GM23248 (cell line): ENCODE measurements around the gene ADGRV1. TPM values are rescaled to one million over a fixed set of nuclear protein-coding genes. Genes with fewer than 3 reads are reported as not detected.
A peak's percentile ranks its signal among the peaks of the same experiment; 100 is the strongest.

Experiments
- DNase-seq: peaks from one replicate; pipeline ENCODE4 v3.0.0-alpha.2; 2015
- H2AFZ ChIP-seq: fragments of 200-600 bp; sonication (generic); 2 replicates; pipeline ENCODE4 v1.6.1; 2016; ENCODE audit warnings: antibody characterized with exemption
- H3F3A ChIP-seq: fragments of 200-600 bp; sonication (generic); 2 replicates; pipeline ENCODE4 v1.6.1; 2016; ENCODE audit warnings: mild to moderate bottlenecking, antibody characterized with exemption, mixed run types; ENCODE audit not compliant: insufficient read depth
- H3K27ac ChIP-seq: fragments of 200-600 bp; sonication (generic); 2 replicates; pipeline ENCODE4 v1.5.1; 2016; ENCODE audit warnings: mild to moderate bottlenecking
- H3K27me3 ChIP-seq: fragments of 200-600 bp; sonication (generic); replicated peaks from 2 replicates; pipeline ENCODE4 v1.6.1; 2016; ENCODE audit warnings: mild to moderate bottlenecking; ENCODE audit not compliant: insufficient read depth
- H3K36me3 ChIP-seq: fragments of 200-600 bp; sonication (generic); 2 replicates; pipeline ENCODE4 v1.6.1; 2016; ENCODE audit warnings: low read depth, mild to moderate bottlenecking
- H3K4me1 ChIP-seq: fragments of 200-600 bp; sonication (generic); 2 replicates; pipeline ENCODE4 v1.6.1; 2016; ENCODE audit warnings: mild to moderate bottlenecking; ENCODE audit not compliant: insufficient read depth
- H3K4me2 ChIP-seq: fragments of 200-600 bp; sonication (generic); one replicate; pipeline ENCODE4 v1.6.1; 2016; ENCODE audit warnings: mild to moderate bottlenecking; ENCODE audit not compliant: unreplicated experiment
- H3K4me3 ChIP-seq: fragments of 200-600 bp; sonication (generic); 2 replicates; pipeline ENCODE4 v1.5.1; 2016; ENCODE audit warnings: mild to moderate bottlenecking
- H3K79me2 ChIP-seq: fragments of 200-600 bp; sonication (generic); 2 replicates; pipeline ENCODE4 v1.6.1; 2016; ENCODE audit warnings: mild to moderate bottlenecking; ENCODE audit not compliant: insufficient read depth
- H3K9ac ChIP-seq: fragments of 200-600 bp; sonication (generic); 2 replicates; pipeline ENCODE4 v1.6.1; 2016; ENCODE audit warnings: mild to moderate bottlenecking
- H3K9me2 ChIP-seq: fragments of 200-600 bp; sonication (generic); 2 replicates; pipeline ENCODE4 v1.6.1; 2016; ENCODE audit warnings: mixed run types, mild to moderate bottlenecking, moderate library complexity; ENCODE audit not compliant: insufficient read depth
- H3K9me3 ChIP-seq: fragments of 200-600 bp; sonication (generic); one replicate; pipeline ENCODE4 v1.6.1; 2017; ENCODE audit warnings: low read depth
- H4K20me1 ChIP-seq: fragments of 200-600 bp; sonication (generic); 2 replicates; pipeline ENCODE4 v1.6.0; 2016; ENCODE audit not compliant: insufficient read depth
- EZH2 ChIP-seq: fragments of 200-600 bp; sonication (generic); IDR thresholded peaks from 2 replicates; pipeline ENCODE4 v1.6.1; 2018; ENCODE audit warnings: antibody characterized with exemption, mild to moderate bottlenecking; ENCODE audit not compliant: insufficient read depth, poor library complexity, severe bottlenecking
- EZH2phosphoT487 ChIP-seq: fragments of 200-600 bp; sonication (generic); IDR thresholded peaks from 2 replicates; pipeline ENCODE4 v1.6.1; 2018; ENCODE audit warnings: antibody characterized with exemption, moderate library complexity, mild to moderate bottlenecking, low read depth; ENCODE audit not compliant: insufficient read depth
- WGBS, 2 experiments: methylation state at CpG; one replicate each; pipeline ENCODE4 v1.1.6; 2015 to 2017; ENCODE audit warnings: low lambda C conversion rate in 2 of 2, low coverage in 1 of 2; ENCODE audit errors: missing lambda C conversion rate in 2 of 2; 5-methylcytosine and 5-hydroxymethylcytosine counted together
- in situ Hi-C: fragments of 300-500 bp; cut with MboI; formaldehyde crosslinking; loops from 2 replicates; pipeline ENCODE4 v1.15.0; 2020
- polyA plus RNA-seq: library from polyadenylated mRNA; unstranded; fragments of >200 nt; fragmentation: Nextera tagmentation; extraction: Ambion mirVana; gene quantifications from 2 replicates; pipeline ENCODE4 v1.2.1, GENCODE V29; 2016
- total RNA-seq: library from RNA; depleted of rRNA; stranded (reverse); fragments of >200 nt; shearing (Covaris generic); gene quantifications from 2 replicates; pipeline ENCODE4 v1.2.3, GENCODE V29; 2014

ADGRV1 gene
- total and polyA plus RNA-seq, 2 experiments from 2014 or later = not detected

DNA sequence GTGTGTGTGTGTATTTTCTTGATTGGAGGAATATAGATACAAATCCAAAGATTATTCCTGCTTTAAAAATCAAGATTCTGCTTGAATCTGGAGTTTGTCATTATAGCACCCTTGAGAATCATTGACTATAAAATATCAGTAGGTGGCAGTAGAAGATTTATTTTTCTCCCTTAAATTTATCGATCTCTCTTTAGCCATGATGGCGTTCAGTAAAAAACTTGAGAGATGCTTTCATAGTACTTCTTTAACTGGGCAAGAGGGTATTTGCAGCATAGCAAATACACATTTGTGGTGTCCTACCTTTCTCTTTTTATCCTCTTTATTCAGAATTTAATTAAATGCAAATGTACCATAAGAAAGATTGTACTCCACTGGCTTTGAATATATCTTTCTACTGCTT, 307.7 kb downstream of the ADGRV1 start:
- Histone ChIP-seq H3K4me2 (peak overlapping the region; percentile 65), H3F3A (peaks cover 14% of the 10 kb centered on the region; the same call in 1 of the 2 replicates), H2AFZ (no peak overlapping the region), H3K79me2 (no peaks in the 10 kb centered on the region), H3K9ac (no peak overlapping the region), H3K27ac (no peak overlapping the region), H4K20me1 (no peaks in the 10 kb centered on the region), H3K9me3 (no peaks in the 10 kb centered on the region), H3K4me3 (no peak overlapping the region), H3K27me3 (peaks cover 15% of the 10 kb centered on the region; the same call in 1 of the 2 replicates), H3K4me1 (peaks cover 13% of the 10 kb centered on the region), H3K9me2 (no peaks in the 10 kb centered on the region), H3K36me3 (no peaks in the 10 kb centered on the region)
- TF ChIP-seq EZH2phosphoT487 = no peak
- TF ChIP-seq EZH2 = no peak
- DNase-seq = peak; percentile 54
- 4 to 5% methylated on average over 2 of the region's 2 CpGs for WGBS, 2 experiments
- in situ Hi-C loops = loop anchor here (25.0 kb wide), 1 partner anchor 546 kb away; no protein-coding TSS in a partner anchor

GRCh38 chr5:90866915-90867731, 308.5 kb downstream of the ADGRV1 start:
- H3K4me3 ChIP-seq = no peak overlapping the region
- no peak overlapping the region for H2AFZ ChIP-seq
- no peaks in the 10 kb centered on the region for H3K9me2 ChIP-seq
- WGBS, 2 experiments = 20 to 22% methylated on average over 5 of the region's 5 CpGs
- H4K20me1 ChIP-seq = no peaks in the 10 kb centered on the region
- H3K9me3 ChIP-seq = no peaks in the 10 kb centered on the region
- TF ChIP-seq EZH2phosphoT487 = no peak
- TF ChIP-seq EZH2 = no peak
- in situ Hi-C loops = loop anchor here (25.0 kb wide), 1 partner anchor 545 kb away; no protein-coding TSS in a partner anchor
- H3K4me2 ChIP-seq = peak overlapping the region; percentile 9
- H3K79me2 ChIP-seq = no peaks in the 10 kb centered on the region
- peaks cover 13% of the 10 kb centered on the region for H3K4me1 ChIP-seq
- no peak overlapping the region; the same call in 1 of the 2 replicates for H3K27ac ChIP-seq
- H3K9ac ChIP-seq = no peak overlapping the region
- peak; percentile 81 for DNase-seq
- H3K27me3 ChIP-seq = peaks cover 19% of the 10 kb centered on the region; the same call in 1 of the 2 replicates
- H3F3A ChIP-seq = peaks cover 14% of the 10 kb centered on the region; the same call in 1 of the 2 replicates
- no peaks in the 10 kb centered on the region for H3K36me3 ChIP-seq

DNA sequence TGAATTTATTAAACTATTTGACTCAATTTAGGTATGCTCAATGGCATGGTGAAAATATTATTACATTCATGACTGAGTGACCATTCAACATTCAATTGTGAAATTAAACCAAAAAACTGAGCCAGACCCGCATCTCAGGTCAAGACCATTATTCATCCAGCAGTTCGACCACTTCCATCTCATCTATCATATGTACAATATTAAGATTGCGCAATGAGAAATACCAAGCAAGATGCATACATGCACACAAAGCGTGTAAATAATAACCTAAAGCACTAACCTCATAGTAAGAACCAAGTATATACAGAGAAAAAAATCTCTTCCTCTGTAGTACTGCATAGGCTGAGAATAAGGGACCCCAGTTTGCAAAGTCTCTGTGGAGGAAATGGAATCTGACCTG, 310.2 kb downstream of the ADGRV1 start:
- Histone ChIP-seq H3K4me3 (no peak overlapping the region), H3K4me2 (no peak overlapping the region), H3K9me2 (no peaks in the 10 kb centered on the region), H3K36me3 (no peaks in the 10 kb centered on the region), H3K27ac (no peak overlapping the region), H3K9me3 (no peaks in the 10 kb centered on the region), H3K4me1 (peaks cover 13% of the 10 kb centered on the region), H4K20me1 (no peaks in the 10 kb centered on the region), H2AFZ (no peak overlapping the region), H3F3A (peaks cover 14% of the 10 kb centered on the region; the same call in 1 of the 2 replicates), H3K27me3 (peaks cover 25% of the 10 kb centered on the region; the same call in 1 of the 2 replicates), H3K79me2 (no peaks in the 10 kb centered on the region), H3K9ac (no peak overlapping the region)
- DNase-seq = no peak
- in situ Hi-C loops = loop anchor here (25.0 kb wide), 1 partner anchor 544 kb away; no protein-coding TSS in a partner anchor
- TF ChIP-seq EZH2phosphoT487 (no peak), EZH2 (no peak)
- WGBS, 2 experiments = 90 to 92% methylated on average over 4 of the region's 4 CpGs

- TF ChIP-seq EZH2phosphoT487 (no peak), EZH2 (no peak)
- Histone ChIP-seq H3F3A (peaks cover 14% of the 10 kb centered on the region; the same call in 1 of the 2 replicates), H3K4me2 (no peak overlapping the region), H3K27me3 (peaks cover 44% of the 10 kb centered on the region; the same call in 1 of the 2 replicates), H3K79me2 (no peaks in the 10 kb centered on the region), H3K9me3 (no peaks in the 10 kb centered on the region), H3K9ac (no peak overlapping the region), H3K4me1 (peaks cover 13% of the 10 kb centered on the region), H4K20me1 (no peaks in the 10 kb centered on the region), H3K36me3 (no peaks in the 10 kb centered on the region), H2AFZ (no peak overlapping the region), H3K27ac (no peak overlapping the region), H3K4me3 (no peak overlapping the region), H3K9me2 (no peaks in the 10 kb centered on the region)
- 38% methylated on average over 3 of the region's 3 CpGs for WGBS, 2 experiments
- peak; percentile 41 for DNase-seq
- in situ Hi-C loops = loop anchor here (25.0 kb wide), 1 partner anchor 541 kb away; no protein-coding TSS in a partner anchor
Observed at GRCh38 chr5:90871391-90871991, 312.9 kb downstream of the ADGRV1 start.
